Activated CD8-positive, alpha-beta T cell treated with anti-CD3 and anti-CD28 coated beads for 36 hours (primary cell): Measurements from ENCODE around the gene DPP4. TPM values are rescaled to one million over a fixed set of nuclear protein-coding genes. Genes with fewer than 3 reads are reported as not detected.

ENCODE experiments used
- ATAC-seq: fragments of 200-7000 bp; cut with Tn5 transposase; one replicate; pipeline ENCODE4 v1.10.0; 2021; ENCODE audit warnings: mild to moderate bottlenecking, moderate library complexity
- CTCF ChIA-PET: fragments of 350-600 bp; sonication (Branson Sonifier 250); formaldehyde crosslinking; loops from one replicate; lab custom pipeline; 2021; ENCODE audit warnings: antibody characterized with exemption; lab: Charles Lee
- POLR2A ChIA-PET: fragments of 350-600 bp; sonication (Branson Sonifier 250); formaldehyde crosslinking; loops from one replicate; lab custom pipeline; 2021; ENCODE audit warnings: antibody characterized with exemption; lab: Charles Lee
- DNase-seq: peaks from one replicate; pipeline ENCODE4 v3.0.0-alpha.2; 2020
- H3K27ac Mint-ChIP-seq: one replicate; pipeline ENCODE4 v1.8.0; 2021; ENCODE audit warnings: mild to moderate bottlenecking, mixed read lengths
- H3K27me3 Mint-ChIP-seq: one replicate; pipeline ENCODE4 v1.8.0; 2021; ENCODE audit warnings: mixed read lengths
- H3K36me3 Mint-ChIP-seq: one replicate; pipeline ENCODE4 v1.8.0; 2021; ENCODE audit warnings: low read depth, mixed read lengths
- H3K4me1 Mint-ChIP-seq: one replicate; pipeline ENCODE4 v1.8.0; 2021; ENCODE audit warnings: low read depth, mixed read lengths
- H3K4me3 Mint-ChIP-seq: one replicate; pipeline ENCODE4 v1.8.0; 2021; ENCODE audit warnings: mild to moderate bottlenecking, moderate library complexity, mixed read lengths
- H3K9me3 Mint-ChIP-seq: one replicate; pipeline ENCODE4 v1.8.0; 2021; ENCODE audit warnings: mixed read lengths
- CTCF ChIP-seq: fragments of 200-600 bp; IDR thresholded peaks from one replicate; pipeline ENCODE4 v1.8.0; 2022; ENCODE audit warnings: antibody characterized with exemption, mild to moderate bottlenecking
- intact Hi-C: fragments of 100-400 bp; cut with micrococcal nuclease; formaldehyde crosslinking; loops from one replicate; pipeline ENCODE4 v1.10.0; 2022
- total RNA-seq, 2 experiments: library from RNA; stranded (reverse); gene quantifications; one replicate each; pipeline ENCODE4 v1.2.3, GENCODE V29; 2021

Gene DPP4
- total RNA-seq, 2 experiments from 2014 or later, result 25.9 to 26.4 TPM

- H3K27me3 Mint-ChIP-seq, result no peaks in the 10 kb centered on the region
- no peak for ATAC-seq
- H3K4me3 Mint-ChIP-seq, result no peak overlapping the region
- H3K9me3 Mint-ChIP-seq, result no peaks in the 10 kb centered on the region
- H3K27ac Mint-ChIP-seq, result peak overlapping the region; percentile 64
- peaks cover 45% of the 10 kb centered on the region for H3K36me3 Mint-ChIP-seq
- H3K4me1 Mint-ChIP-seq, result peaks cover 54% of the 10 kb centered on the region
- POLR2A ChIA-PET, result no interaction called here
- intact Hi-C loops, result loop anchor here (5.0 kb wide), 1 partner anchor 113 kb away; no protein-coding TSS in a partner anchor
- DNase-seq, result no peak
- TF ChIP-seq CTCF, result no peak
- CTCF ChIA-PET, result interaction anchor here (2.3 to 4.4 kb wide), 2 partner anchors 10 to 49 kb away, joined by 11 to 17 read pairs; no protein-coding TSS in a partner anchor
Observed at GRCh38 chr2:162009543-162009942, 64.5 kb downstream of the DPP4 start.

GRCh38 chr2:162007447-162008040 lies 66.5 kb downstream of the DPP4 start:
- ATAC-seq (no peak), DNase-seq (no peak)
- peak; percentile 76 for TF ChIP-seq CTCF
- H3K27ac Mint-ChIP-seq, result no peak overlapping the region
- H3K9me3 Mint-ChIP-seq, result no peaks in the 10 kb centered on the region
- no peaks in the 10 kb centered on the region for H3K27me3 Mint-ChIP-seq
- peaks cover 49% of the 10 kb centered on the region for H3K36me3 Mint-ChIP-seq
- H3K4me1 Mint-ChIP-seq, result peaks cover 42% of the 10 kb centered on the region
- H3K4me3 Mint-ChIP-seq, result no peak overlapping the region
- CTCF ChIA-PET, result interaction anchor here (0.5 to 4.3 kb wide), 18 partner anchors 9 to 146 kb away, joined by 3 to 20 read pairs (median 3); partner anchors contain the start of gene DPP4
- POLR2A ChIA-PET, result no interaction called here
- intact Hi-C loops, result loop anchor here (5.0 kb wide), 1 partner anchor 115 kb away; no protein-coding TSS in a partner anchor

GRCh38 chr2:162006337-162006736 lies 67.7 kb downstream of the DPP4 start:
- ChIA-PET POLR2A (no interaction called here), CTCF (interaction anchor here (1.4 to 4.3 kb wide), 5 partner anchors 11 to 119 kb away, joined by 3 to 20 read pairs (median 13); no protein-coding TSS in a partner anchor)
- H3K4me3 Mint-ChIP-seq, result no peak overlapping the region
- H3K4me1 Mint-ChIP-seq, result peaks cover 30% of the 10 kb centered on the region
- ATAC-seq, result no peak
- intact Hi-C loops, result loop anchor here (5.0 kb wide), 1 partner anchor 116 kb away; no protein-coding TSS in a partner anchor
- no peaks in the 10 kb centered on the region for H3K9me3 Mint-ChIP-seq
- H3K27me3 Mint-ChIP-seq, result no peaks in the 10 kb centered on the region
- no peak overlapping the region for H3K27ac Mint-ChIP-seq
- no peak for DNase-seq
- TF ChIP-seq CTCF, result no peak
- peaks cover 52% of the 10 kb centered on the region for H3K36me3 Mint-ChIP-seq

- TF ChIP-seq CTCF, result no peak
- intact Hi-C loops, result no loop called here
- Mint-ChIP-seq H3K4me3 (no peak overlapping the region), H3K4me1 (peaks cover 12% of the 10 kb centered on the region), H3K36me3 (peaks cover 59% of the 10 kb centered on the region), H3K9me3 (no peaks in the 10 kb centered on the region), H3K27ac (no peak overlapping the region), H3K27me3 (no peaks in the 10 kb centered on the region)
- no peak for DNase-seq
- POLR2A ChIA-PET, result no interaction called here
- no peak for ATAC-seq
- CTCF ChIA-PET, result interaction anchor here (1.4 to 4.3 kb wide), 3 partner anchors 15 to 118 kb away, joined by 3 to 20 read pairs (median 4); no protein-coding TSS in a partner anchor
Observed at GRCh38 chr2:162004031-162004430, 70.0 kb downstream of the DPP4 start.

- peaks cover 60% of the 10 kb centered on the region for H3K36me3 Mint-ChIP-seq
- H3K27me3 Mint-ChIP-seq, result no peaks in the 10 kb centered on the region
- intact Hi-C loops, result no loop called here
- H3K9me3 Mint-ChIP-seq, result no peaks in the 10 kb centered on the region
- no peak overlapping the region for H3K4me3 Mint-ChIP-seq
- TF ChIP-seq CTCF, result no peak
- DNase-seq (no peak), ATAC-seq (no peak)
- peaks cover 17% of the 10 kb centered on the region for H3K4me1 Mint-ChIP-seq
- ChIA-PET CTCF (interaction anchor here (1.4 kb wide), 1 partner anchor 416 kb away, joined by 4 read pairs; no protein-coding TSS in a partner anchor), POLR2A (interaction anchor here (2.4 kb wide), 1 partner anchor 9 kb away, joined by 10 read pairs; no protein-coding TSS in a partner anchor)
- no peak overlapping the region for H3K27ac Mint-ChIP-seq
Observed at GRCh38 chr2:162002623-162003235, 71.3 kb downstream of the DPP4 start.
